HEK293T (cell line): ENCODE data around the gene FBXO44.

Experiments used
- CTCF ChIA-PET: fragments of 350-600 bp; formaldehyde crosslinking; extraction: SDS; loops from one replicate; lab custom pipeline; 2021; ENCODE audit warnings: antibody characterized with exemption, inconsistent platforms; lab: Yijun Ruan, JAX
- POLR2A ChIA-PET: fragments of 350-600 bp; formaldehyde crosslinking; extraction: SDS; loops from one replicate; lab custom pipeline; 2020; ENCODE audit warnings: antibody characterized with exemption, inconsistent platforms; lab: Yijun Ruan, JAX
- DNase-seq: peaks from one replicate; pipeline ENCODE4 v3.0.0; 2012; ENCODE audit warnings: mixed read lengths; ENCODE audit errors: extremely low spot score
- ARNT ChIP-seq: fragments of 450-650 bp; IDR thresholded peaks from 2 replicates; pipeline ENCODE4 v1.6.1; 2017; ENCODE audit warnings: mild to moderate bottlenecking
- BHLHE40 ChIP-seq: fragments of 450-650 bp; IDR thresholded peaks from 2 replicates; pipeline ENCODE4 v1.6.1; 2016; ENCODE audit warnings: mild to moderate bottlenecking, moderate library complexity, borderline replicate concordance
- CTBP1 ChIP-seq: fragments of 450-650 bp; IDR thresholded peaks from 2 replicates; pipeline ENCODE4 v1.6.1; 2016; ENCODE audit warnings: borderline replicate concordance
- ELF4 ChIP-seq: fragments of 450-650 bp; IDR thresholded peaks from 2 replicates; pipeline ENCODE4 v1.6.1; 2017; ENCODE audit warnings: antibody characterized with exemption
- FOXA1 ChIP-seq: fragments of 450-650 bp; IDR thresholded peaks from 2 replicates; pipeline ENCODE4 v1.6.1; 2016; ENCODE audit warnings: mild to moderate bottlenecking
- FOXK2 ChIP-seq: fragments of 450-650 bp; IDR thresholded peaks from 2 replicates; pipeline ENCODE4 v1.6.1; 2016; ENCODE audit warnings: mild to moderate bottlenecking
- FOXM1 ChIP-seq: fragments of 450-650 bp; IDR thresholded peaks from 2 replicates; pipeline ENCODE4 v1.6.1; 2017; ENCODE audit warnings: mild to moderate bottlenecking, borderline replicate concordance
- HDGF ChIP-seq: fragments of 450-650 bp; IDR thresholded peaks from 2 replicates; pipeline ENCODE4 v1.6.1; 2017; ENCODE audit warnings: antibody characterized with exemption, borderline replicate concordance
- L3MBTL2 ChIP-seq: fragments of 450-650 bp; conservative IDR thresholded peaks from 2 replicates; pipeline ENCODE4 v1.6.1; 2016; ENCODE audit warnings: mild to moderate bottlenecking
- LEF1 ChIP-seq: fragments of 450-650 bp; IDR thresholded peaks from 2 replicates; pipeline ENCODE4 v1.6.1; 2017; ENCODE audit warnings: mild to moderate bottlenecking, borderline replicate concordance
- NFRKB ChIP-seq: fragments of 450-650 bp; IDR thresholded peaks from 2 replicates; pipeline ENCODE4 v1.6.1; 2016; ENCODE audit warnings: mild to moderate bottlenecking, moderate library complexity
- PKNOX1 ChIP-seq: fragments of 450-650 bp; IDR thresholded peaks from 2 replicates; pipeline ENCODE4 v1.6.1; 2016
- SP1 ChIP-seq: fragments of 450-650 bp; IDR thresholded peaks from 2 replicates; pipeline ENCODE4 v1.6.1; 2017
- SUZ12 ChIP-seq: fragments of 450-650 bp; IDR thresholded peaks from 2 replicates; pipeline ENCODE4 v1.6.1; 2016; ENCODE audit warnings: mild to moderate bottlenecking
- TARDBP ChIP-seq: fragments of 450-650 bp; IDR thresholded peaks from 2 replicates; pipeline ENCODE4 v1.6.1; 2016
- ZNF384 ChIP-seq: fragments of 450-650 bp; IDR thresholded peaks from 2 replicates; pipeline ENCODE4 v1.6.1; 2016

Gene FBXO44

GRCh38 chr1:11643782-11644181 lies 10.9 kb upstream of the FBXO44 start:
- ChIA-PET POLR2A (interaction anchor here (1.3 to 1.8 kb wide), 2 partner anchors 165 to 382 kb away, joined by 5 read pairs; partner anchors contain the start of genes DISP3 and MTOR), CTCF (interaction anchor here (0.9 to 3.8 kb wide), 4 partner anchors 10 to 606 kb away, joined by 3 to 18 read pairs (median 4); partner anchors contain the start of gene DISP3)
- TF ChIP-seq FOXK2 = no peak
- TF ChIP-seq HDGF = no peak
- no peak for TF ChIP-seq FOXM1
- no peak for TF ChIP-seq SUZ12
- no peak for TF ChIP-seq ZNF384
- no peak for TF ChIP-seq NFRKB
- no peak for TF ChIP-seq L3MBTL2
- no peak for TF ChIP-seq CTBP1
- no peak for TF ChIP-seq SP1
- TF ChIP-seq ELF4 = no peak
- no peak for TF ChIP-seq PKNOX1
- TF ChIP-seq BHLHE40 = no peak
- TF ChIP-seq ARNT = no peak
- TF ChIP-seq FOXA1 = no peak
- TF ChIP-seq LEF1 = no peak
- no peak for TF ChIP-seq TARDBP
- no peak for DNase-seq

- no peak for TF ChIP-seq ZNF384
- TF ChIP-seq PKNOX1 = no peak
- TF ChIP-seq NFRKB = no peak
- no peak for TF ChIP-seq FOXK2
- CTCF ChIA-PET = interaction anchor here (0.6 to 2.4 kb wide), 12 partner anchors 8 to 676 kb away, joined by 3 to 17 read pairs (median 4); no protein-coding TSS in a partner anchor
- no peak for DNase-seq
- POLR2A ChIA-PET = no interaction called here
These were observed 9.4 kb upstream of the FBXO44 start for GRCh38 chr1:11645270-11645669.

GRCh38 chr1:11645670-11646265 lies 8.9 kb upstream of the FBXO44 start:
- ChIA-PET POLR2A (no interaction called here), CTCF (interaction anchor here (0.6 to 2.4 kb wide), 12 partner anchors 9 to 677 kb away, joined by 3 to 17 read pairs (median 4); no protein-coding TSS in a partner anchor)
- peak; percentile 73 for DNase-seq
- no peak for TF ChIP-seq ZNF384
- no peak for TF ChIP-seq FOXM1

- ChIA-PET CTCF (interaction anchor here (0.6 to 2.4 kb wide), 7 partner anchors 9 to 609 kb away, joined by 3 to 17 read pairs (median 4); no protein-coding TSS in a partner anchor), POLR2A (no interaction called here)
- TF ChIP-seq L3MBTL2 (no peak), ELF4 (no peak), TARDBP (no peak), SUZ12 (no peak), BHLHE40 (no peak), ZNF384 (no peak), FOXA1 (no peak), SP1 (no peak), FOXM1 (no peak)
- DNase-seq = no peak
These were observed 8.4 kb upstream of the FBXO44 start for GRCh38 chr1:11646317-11646716.

- ChIA-PET POLR2A (no interaction called here), CTCF (no interaction called here)
- no peak for DNase-seq
- TF ChIP-seq ELF4 (no peak), SP1 (no peak), FOXM1 (no peak), NFRKB (no peak), LEF1 (no peak), FOXA1 (no peak), L3MBTL2 (no peak), PKNOX1 (no peak), BHLHE40 (no peak), FOXK2 (no peak), HDGF (no peak), ARNT (no peak), SUZ12 (no peak), ZNF384 (no peak)
These were observed 7.3 kb upstream of the FBXO44 start for GRCh38 chr1:11647333-11647732.

- CTCF ChIA-PET = no interaction called here
- DNase-seq = no peak
- no peak for TF ChIP-seq FOXK2
- TF ChIP-seq FOXM1 = no peak
- no peak for TF ChIP-seq ARNT
- no peak for TF ChIP-seq SP1
- TF ChIP-seq TARDBP = no peak
- TF ChIP-seq HDGF = no peak
- no peak for TF ChIP-seq ELF4
- no peak for TF ChIP-seq CTBP1
- TF ChIP-seq LEF1 = no peak
- no peak for TF ChIP-seq FOXA1
- TF ChIP-seq NFRKB = no peak
- no peak for TF ChIP-seq PKNOX1
- no peak for TF ChIP-seq ZNF384
- no peak for TF ChIP-seq L3MBTL2
- TF ChIP-seq SUZ12 = no peak
- TF ChIP-seq BHLHE40 = no peak
- POLR2A ChIA-PET = interaction anchor here (1.1 kb wide), 1 partner anchor 89 kb away, joined by 3 read pairs; no protein-coding TSS in a partner anchor
These were observed 6.6 kb upstream of the FBXO44 start for GRCh38 chr1:11648039-11648438.
